OCI-LY7 (cell line): Measurements from ENCODE around the gene KRTAP5-6.

ENCODE experiments used
- CTCF ChIP-seq: fragments of 200-600 bp; sonication (generic); conservative IDR thresholded peaks from 2 replicates; pipeline ENCODE4 v1.5.1; 2014; ENCODE audit warnings: mild to moderate bottlenecking, antibody characterized with exemption, low read length, moderate library complexity, mixed read lengths
- EZH2phosphoT487 ChIP-seq: fragments of 200-600 bp; sonication (generic); IDR thresholded peaks from 2 replicates; pipeline ENCODE4 v1.6.1; 2018; ENCODE audit warnings: low read depth, borderline replicate concordance, mild to moderate bottlenecking, mixed run types, antibody characterized with exemption, low read length, moderate library complexity, mixed read lengths

GRCh38 chr11:1734641-1735081 lies 37.7 kb downstream of the KRTAP5-6 start:
- TF ChIP-seq CTCF, result no peak
- TF ChIP-seq EZH2phosphoT487, result no peak
